GM19351 (cell line): Measurements from ENCODE around the gene ABHD1.
"Not testable (repeated sequence)": the region's sequence is repeated elsewhere in the genome, so short reads cannot be mapped to it uniquely, and the experiment has no call there.

ENCODE experiments used
- ATAC-seq: cut with Tn5 transposase; IDR thresholded peaks from one replicate; pipeline ENCODE4 v1.9.1; 2021; ENCODE audit warnings: mild to moderate bottlenecking, moderate library complexity; ENCODE audit not compliant: unreplicated experiment

ABHD1 gene

GRCh38 chr2:27162151-27163121 lies 38.8 kb downstream of the ABHD1 start:
- no peak for ATAC-seq

GRCh38 chr2:27164960-27165763 lies 41.5 kb downstream of the ABHD1 start:
- ATAC-seq: no peak

- ATAC-seq: no peak
These were observed 47.1 kb downstream of the ABHD1 start for GRCh38 chr2:27170581-27171337.

- no peak for ATAC-seq
These were observed 47.8 kb downstream of the ABHD1 start for GRCh38 chr2:27171351-27171848.

GRCh38 chr2:27174638-27175037 lies 51.0 kb downstream of the ABHD1 start:
- ATAC-seq: no peak

GRCh38 chr2:27175330-27175729 lies 51.7 kb downstream of the ABHD1 start:
- ATAC-seq: no peak

GRCh38 chr2:27175781-27176180 lies 52.2 kb downstream of the ABHD1 start:
- ATAC-seq: not testable (repeated sequence)

- no peak for ATAC-seq
These were observed 54.1 kb downstream of the ABHD1 start for GRCh38 chr2:27177441-27178351.

- ATAC-seq: no peak
These were observed 54.9 kb downstream of the ABHD1 start for GRCh38 chr2:27178469-27178868.

GRCh38 chr2:27179344-27180000 lies 55.9 kb downstream of the ABHD1 start:
- ATAC-seq: no peak
